Loucy (cell line): ENCODE measurements around the gene OSTM1.

Source experiments
- EZH2phosphoT487 ChIP-seq: fragments of 200-600 bp; IDR thresholded peaks from 2 replicates; pipeline ENCODE4 v1.6.1; 2018; ENCODE audit warnings: antibody characterized with exemption, mild to moderate bottlenecking, moderate library complexity, borderline replicate concordance
- TF ChIP-seq, protein P1 (sequence below): fragments of 200-600 bp; sonication (generic); conservative IDR thresholded peaks from 2 replicates; pipeline ENCODE4 v1.5.1; 2014; ENCODE audit warnings: mild to moderate bottlenecking, antibody characterized with exemption, low read length

DNA sequence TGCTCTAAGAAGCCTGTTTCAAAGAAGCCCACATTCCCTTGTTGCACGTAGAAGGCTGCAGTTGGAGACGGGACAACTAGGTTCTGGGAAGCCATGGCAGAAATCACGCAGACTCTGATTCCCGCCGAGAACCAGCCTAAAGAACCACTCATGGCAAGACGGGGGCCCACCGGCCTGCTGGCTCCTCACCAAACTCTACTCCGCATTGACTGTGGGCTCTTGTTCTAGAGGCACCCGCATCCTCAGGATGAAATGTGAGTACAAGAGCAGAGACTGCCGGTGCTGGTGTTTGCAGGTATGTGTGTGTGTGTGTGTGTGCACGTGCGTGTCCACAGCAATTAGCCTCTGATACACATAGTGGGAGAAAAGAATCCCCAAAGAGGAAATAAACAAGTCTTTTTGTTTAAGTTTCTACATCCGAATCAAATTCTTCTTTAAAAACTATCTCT lies 49.0 kb upstream of the OSTM1 start:
- TF ChIP-seq, protein P1, sequence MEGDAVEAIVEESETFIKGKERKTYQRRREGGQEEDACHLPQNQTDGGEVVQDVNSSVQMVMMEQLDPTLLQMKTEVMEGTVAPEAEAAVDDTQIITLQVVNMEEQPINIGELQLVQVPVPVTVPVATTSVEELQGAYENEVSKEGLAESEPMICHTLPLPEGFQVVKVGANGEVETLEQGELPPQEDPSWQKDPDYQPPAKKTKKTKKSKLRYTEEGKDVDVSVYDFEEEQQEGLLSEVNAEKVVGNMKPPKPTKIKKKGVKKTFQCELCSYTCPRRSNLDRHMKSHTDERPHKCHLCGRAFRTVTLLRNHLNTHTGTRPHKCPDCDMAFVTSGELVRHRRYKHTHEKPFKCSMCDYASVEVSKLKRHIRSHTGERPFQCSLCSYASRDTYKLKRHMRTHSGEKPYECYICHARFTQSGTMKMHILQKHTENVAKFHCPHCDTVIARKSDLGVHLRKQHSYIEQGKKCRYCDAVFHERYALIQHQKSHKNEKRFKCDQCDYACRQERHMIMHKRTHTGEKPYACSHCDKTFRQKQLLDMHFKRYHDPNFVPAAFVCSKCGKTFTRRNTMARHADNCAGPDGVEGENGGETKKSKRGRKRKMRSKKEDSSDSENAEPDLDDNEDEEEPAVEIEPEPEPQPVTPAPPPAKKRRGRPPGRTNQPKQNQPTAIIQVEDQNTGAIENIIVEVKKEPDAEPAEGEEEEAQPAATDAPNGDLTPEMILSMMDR: no peak
- no peak for TF ChIP-seq EZH2phosphoT487
